NCI-H1436 treated with DMSO at 0.1 percent for 48 hours (cell line): ENCODE results near the gene AK4.

Experiments used
- DNase-seq: peaks from one replicate; lab custom pipeline; 2025; lab: John Stamatoyannopoulos, UW

The AK4 gene

GRCh38 chr1:65278376-65279069, 130.5 kb downstream of the AK4 start:
- DNase-seq: no peak

GRCh38 chr1:65279070-65279779, 131.2 kb downstream of the AK4 start:
- no peak for DNase-seq
